Measurements from ENCODE around the gene DCTN4.
"Not testable (repeated sequence)": the region's sequence is repeated elsewhere in the genome, so short reads cannot be mapped to it uniquely, and the experiment has no call there.

DCTN4 gene

DNA sequence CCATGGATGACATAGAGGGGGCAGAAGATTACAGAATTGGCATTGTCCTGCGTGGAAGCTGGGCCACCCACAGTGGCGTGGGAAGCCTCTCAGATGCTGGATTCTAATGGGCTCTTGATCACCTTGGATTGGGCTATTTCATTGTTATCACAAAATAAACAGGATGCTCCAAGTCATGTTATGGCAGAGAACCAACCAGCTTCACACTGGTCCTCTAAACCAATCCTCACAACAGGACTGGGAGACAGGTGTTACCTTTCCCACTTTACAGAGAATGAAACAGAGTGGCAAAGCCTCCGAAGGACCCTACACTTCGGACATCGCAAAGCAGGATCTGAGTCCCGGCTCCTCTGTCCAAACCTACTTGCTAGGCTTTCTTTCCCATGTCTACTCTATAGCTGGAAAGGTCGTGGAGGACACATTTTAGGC lies 19.3 kb upstream of the DCTN4 start:
- no peak for DNase-seq

DNA sequence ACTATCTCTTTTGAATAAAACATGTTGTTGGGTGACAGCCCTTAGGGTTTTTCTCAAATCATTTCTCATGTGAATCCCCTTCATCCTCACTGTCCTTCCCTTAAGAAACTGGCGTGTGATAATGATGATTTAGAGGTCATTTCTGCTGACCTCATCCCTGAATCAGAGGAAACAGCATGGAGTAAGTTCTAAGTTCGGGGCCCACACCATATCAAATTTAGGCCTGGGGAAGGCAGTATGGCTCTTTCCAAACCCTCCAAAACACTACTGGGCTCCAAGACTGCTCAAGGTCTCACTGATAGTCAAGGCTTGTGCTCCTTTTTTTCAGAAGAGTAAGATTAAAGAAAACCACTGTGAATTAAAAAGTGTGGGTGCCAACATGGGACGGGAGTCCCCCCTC lies 18.9 kb upstream of the DCTN4 start:
- no peak for DNase-seq

DNA sequence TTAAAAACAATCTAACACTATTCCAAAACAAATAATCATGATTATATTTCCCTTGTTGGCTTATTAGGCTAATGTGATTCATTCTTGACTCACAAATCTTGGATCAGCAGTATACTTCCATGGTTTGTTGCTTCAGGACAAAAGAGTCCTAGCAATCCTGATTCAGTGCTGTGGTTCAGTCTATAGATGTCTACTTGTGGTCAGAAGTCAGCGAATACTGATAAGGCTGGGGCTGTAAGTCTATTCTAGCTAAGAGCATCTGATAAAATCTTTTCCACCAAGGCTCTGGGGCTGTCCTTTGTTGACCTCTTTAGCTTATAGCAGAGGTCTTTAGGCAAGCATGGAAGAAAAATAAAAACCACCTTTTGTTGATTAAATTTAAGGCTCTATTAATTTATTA lies 15.3 kb upstream of the DCTN4 start:
- no peak for DNase-seq

DNA sequence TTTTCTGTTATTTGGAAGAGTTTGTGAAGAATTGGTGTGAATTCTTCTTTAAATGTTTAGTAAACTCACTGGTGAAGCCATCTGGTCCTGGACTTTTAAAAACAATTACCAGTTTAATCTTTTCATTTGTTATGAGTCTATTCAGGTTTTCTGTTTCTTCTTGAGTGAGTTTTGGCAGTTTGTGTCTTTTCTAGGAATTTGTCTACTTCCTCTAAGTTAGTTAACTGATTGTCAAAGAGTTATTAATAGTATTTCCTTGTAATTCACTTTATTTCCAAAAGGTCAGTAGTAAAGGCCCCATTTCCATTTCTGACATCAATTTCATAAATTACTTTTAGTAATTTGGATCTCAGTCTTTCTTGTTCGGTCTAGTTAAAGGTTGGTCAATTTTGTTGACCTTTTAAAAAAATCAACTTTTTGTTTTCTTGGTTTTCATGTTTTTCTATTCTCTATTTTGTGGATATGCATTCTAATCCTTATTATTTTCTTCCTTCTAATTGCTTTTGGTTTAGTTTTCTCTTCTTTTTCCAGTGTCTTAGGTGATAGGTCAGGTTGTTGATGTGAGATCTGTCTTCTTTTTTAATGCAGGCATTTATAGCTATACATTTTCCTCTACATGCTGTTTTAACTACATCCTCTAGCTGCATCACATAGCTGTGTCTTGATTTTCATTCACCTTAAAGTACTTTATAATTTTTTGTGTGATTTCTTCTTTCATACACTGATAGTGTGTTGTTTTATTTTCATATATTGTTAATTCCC lies 12.4 kb upstream of the DCTN4 start:
- no peak for DNase-seq

DNA sequence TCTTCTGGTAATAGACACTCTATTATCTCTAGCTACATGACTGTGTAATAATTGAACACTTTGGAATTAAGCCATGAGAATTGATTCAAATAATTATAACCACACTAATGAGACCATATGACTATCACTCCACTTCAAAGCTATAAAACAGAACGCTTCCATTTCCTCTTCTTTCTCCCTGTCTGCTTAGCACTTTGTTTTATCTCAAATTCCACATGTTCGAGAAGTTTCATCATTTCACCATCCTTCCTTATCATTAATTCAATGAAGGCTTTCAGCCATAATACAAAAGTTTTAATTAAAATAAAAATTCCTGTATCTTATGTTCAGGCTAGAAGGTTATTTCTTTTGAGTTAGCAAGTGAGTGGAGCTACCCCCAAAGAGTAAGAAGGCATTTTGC lies 7.4 kb upstream of the DCTN4 start:
- no peak for DNase-seq

DNA sequence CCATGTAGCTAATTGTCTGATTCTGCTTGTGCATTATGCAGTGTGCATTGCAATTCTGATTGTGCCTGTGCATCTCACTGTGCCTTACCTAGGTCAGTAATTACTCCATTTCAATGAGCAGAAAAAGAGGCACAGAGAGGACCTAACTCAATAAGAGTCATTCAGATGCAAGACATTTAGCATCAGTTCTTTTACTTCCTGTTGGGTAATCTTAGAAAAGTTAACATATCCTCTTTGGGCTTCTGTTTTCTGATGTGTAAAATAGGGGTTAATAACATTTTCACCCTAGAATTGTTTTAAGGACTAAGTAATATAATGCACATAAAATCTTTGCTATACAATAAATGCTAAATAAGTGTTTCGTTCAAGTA lies 7.0 kb upstream of the DCTN4 start:
- no peak for DNase-seq

DNA sequence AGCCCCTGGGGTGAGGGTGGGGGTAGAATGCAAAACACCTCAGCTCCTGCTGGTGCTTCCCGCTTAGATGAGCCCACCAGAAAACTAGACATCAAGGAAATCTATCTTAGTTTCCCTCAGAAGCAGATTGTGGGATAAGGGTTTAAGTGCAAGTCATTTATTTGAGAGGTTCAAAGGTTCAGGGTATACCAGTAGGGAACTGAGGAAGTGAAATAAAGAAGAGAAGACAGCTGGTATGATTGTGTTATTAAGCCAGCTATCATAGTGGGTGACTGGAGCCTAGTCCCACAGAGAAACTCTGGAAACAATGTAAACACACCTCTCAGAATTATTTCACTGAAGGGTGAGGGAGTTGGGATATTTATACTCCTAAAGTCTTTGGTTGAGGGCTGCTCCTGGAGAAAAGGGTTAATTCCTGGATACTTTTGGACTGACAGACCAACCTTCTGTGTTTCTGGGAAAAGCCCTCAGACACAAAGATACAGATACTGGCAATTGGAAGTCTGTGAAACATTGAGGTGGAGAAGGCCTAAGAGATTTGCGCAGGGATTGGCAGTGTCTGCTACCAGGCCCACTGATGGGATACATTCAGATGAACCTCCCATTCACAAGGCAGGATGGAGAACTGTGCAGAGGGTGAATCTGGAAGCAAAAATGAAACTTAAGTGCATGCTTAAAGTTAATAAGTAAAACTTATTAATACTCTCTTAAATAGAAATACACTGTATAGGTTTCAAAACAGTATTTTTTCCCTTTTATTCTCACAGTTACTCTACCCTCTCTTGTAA lies 6.4 kb upstream of the DCTN4 start:
- no peak for DNase-seq

DNA sequence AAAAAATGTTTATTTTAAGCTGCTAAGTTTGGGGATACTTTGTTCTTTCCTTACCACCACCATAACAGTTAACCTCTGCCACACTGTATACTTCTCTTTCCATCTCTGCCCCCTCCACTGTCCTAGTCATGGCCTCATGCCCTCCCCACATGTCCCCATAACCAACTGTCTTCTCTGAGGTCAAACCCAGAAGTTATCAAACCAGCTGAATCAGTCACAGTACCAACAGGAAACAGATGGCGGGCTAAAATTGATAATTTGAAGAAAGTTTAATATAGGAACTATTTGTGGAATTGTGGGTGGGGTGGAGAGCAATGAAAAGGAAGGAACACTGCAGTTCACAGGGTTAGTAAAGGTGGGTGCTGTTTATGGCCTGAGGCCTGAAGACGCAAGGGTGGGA lies 5.7 kb upstream of the DCTN4 start:
- DNase-seq: no peak

DNA sequence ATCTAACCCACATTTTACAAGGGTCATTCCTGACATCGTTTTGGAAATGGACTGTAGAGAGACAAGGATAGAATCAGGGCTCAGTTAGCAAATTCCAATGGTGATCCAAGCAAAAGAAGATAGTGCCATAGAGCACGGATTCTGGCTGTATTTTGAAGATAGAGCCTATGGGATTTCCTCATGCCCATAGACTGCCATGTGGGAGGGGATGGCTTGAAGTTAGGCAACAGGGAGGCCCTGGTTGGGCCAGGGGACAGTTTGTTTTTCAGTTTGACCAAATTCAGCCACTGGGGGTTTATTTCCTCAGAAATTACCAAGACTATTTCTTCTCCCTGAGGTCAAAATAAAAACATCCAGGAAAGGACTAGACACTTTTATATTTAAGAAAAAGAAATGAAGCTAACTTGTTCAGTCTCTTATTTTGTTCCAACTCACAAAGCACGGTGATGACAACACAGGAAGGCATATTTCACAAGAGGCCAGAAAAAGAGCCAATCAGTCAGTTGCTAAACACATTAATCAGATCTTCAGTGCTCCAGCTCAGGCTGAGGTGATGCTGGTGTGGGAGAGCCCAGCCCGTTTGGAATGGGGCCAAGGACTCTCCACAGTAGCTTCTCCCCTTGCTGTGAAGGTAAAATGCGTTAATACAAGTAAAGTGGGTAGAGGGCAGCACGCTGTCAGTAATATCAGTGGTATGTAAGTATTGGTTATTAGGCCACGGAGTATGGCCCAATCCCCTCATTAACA lies 4.4 kb upstream of the DCTN4 start:
- DNase-seq: no peak

DNA sequence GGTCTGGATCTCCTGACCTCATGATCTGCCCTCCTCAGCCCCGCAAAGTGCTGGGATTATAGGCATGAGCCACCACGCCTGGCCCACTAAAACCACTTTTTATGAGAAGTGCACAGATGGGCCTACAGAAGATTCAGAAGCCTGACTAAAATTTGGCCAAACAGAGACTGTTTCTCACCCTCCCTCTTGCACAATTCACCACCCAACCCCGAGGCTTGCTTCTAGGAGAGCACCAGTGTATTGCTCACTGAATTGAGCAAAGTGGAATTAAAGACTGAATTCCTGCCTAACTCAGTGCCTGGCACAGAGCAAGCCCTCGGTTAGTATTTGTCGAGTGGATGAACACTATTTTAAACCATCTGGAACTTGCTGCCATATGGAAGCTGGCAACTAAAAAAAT lies 3.4 kb upstream of the DCTN4 start:
- DNase-seq: no peak

DNA sequence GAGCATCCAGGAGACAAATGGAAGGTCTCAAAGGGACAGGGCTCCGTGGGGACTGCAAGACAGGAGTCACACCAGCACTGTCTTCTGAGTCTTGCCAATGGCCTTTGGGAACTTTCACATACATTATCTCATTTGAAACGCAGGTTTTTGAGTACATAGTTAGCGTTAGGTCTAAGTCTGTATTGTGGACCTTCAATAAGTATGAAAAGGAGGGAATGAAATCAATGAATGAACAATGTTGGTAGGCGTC lies 442 bp upstream of the DCTN4 start:
- no peak for DNase-seq

DNA sequence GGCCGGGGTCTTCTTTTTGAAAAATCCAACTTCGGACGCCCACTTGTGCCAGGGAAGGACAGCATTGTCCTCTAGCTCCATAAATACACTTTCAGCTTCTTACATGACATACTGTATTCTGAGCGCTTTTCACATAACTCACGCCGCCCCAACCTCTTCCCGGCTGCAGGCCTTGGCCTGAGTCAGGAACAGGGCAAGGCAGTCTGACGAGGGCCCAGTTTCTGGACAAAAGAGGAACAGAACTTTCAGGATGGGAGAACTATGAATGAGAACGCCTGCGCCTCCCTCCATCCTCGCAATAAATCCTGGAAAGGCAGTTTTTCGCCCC lies 650 bp downstream of the DCTN4 start:
- no peak for DNase-seq

DNA sequence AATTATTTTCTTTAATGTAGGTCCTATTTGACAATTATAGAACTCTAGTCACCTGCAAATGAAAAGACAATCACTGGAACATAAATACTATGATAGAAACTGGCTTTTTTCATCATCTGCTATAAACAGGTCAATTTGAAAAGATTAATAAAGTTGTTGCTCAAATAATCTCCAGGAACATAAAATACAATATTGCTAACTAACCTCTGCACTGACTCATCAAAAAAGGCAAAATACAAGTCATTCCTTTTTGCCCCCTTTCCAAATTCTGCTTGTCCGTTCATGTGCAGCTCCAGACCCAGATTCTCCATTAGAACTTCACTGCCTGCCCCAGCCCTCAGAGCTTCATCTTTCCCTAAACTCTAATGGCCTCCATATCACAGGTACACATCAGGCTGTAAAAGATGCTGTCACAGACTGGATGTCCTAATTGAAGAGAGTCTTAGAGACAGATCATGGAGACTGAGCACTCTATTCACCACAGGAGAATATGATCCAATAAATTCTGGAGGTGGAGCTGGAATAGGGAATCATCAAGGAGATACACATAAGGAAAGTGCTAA lies 1.6 kb downstream of the DCTN4 start:
- DNase-seq: no peak

DNA sequence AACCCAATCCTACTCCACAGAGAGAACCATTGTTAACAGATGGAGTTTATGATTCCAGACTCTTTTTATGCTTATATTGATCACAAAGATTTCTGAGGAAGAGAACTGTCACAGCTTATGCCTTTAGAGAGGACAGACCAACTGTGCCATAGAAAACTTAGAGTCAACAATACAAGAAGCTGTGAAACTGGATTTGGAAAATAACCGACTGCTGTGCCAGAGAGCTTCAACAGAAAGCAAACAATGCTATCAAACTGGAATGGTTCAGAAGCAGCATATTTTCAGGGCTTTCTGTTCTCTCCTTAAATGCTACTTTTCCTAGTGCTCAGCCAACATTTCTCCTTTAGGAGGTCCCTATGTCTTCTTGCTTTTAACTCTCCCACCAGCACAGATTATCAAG lies 5.0 kb downstream of the DCTN4 start:
- DNase-seq: no peak

DNA sequence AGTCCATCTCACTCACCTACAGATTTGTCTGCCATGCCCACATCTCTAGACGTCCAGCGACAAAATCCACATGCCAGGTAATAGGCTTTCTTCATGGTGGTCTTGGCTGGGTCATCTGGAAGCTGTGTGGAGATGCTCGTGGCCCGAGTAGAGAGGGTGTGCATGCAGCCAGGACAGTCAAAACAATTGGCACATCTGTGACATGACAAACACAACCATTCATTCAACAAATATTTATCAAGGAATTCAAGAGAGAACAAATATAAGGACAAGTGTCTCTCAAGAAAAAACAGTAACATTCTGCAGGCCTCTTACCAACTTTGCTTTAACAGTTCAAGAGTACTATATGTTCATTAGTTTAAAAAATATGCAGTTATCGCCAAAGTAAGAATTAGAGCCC lies 5.4 kb downstream of the DCTN4 start:
- DNase-seq: no peak

DNA sequence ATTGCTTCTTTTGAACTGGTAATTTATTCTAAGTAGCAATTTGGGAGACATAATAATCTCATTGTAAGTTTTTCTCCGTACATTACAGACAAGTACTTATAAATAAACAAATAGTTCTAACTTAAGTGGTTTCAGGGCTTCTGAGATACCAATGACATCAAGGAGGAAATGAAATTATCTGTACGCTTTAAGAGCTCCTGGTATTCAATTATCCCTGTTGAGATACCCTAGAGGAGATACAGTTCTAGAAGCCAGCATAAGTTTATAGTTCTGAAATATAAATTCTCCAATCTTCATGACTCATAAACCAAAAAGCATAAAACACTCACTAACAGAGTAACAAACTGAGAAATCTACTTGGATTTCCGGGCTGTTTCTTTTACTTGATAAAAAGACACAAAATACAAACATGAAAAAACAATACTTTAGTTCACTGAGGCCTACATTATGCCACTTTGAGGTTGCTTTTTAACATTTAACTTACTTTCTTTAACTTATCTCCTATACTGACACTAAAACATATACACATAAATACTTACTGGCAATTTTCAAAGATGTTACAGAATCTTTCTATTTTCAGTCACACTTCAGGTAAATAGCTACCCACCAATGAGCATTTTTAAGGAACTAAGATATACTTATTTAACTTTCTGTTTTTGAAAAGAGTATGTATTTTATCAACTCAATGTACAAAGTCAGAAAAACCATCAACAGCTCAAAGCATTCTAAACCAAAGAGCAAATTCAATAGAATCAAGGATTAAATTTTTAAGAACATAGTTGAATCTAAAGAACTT lies 7.5 kb downstream of the DCTN4 start:
- DNase-seq: no peak

DNA sequence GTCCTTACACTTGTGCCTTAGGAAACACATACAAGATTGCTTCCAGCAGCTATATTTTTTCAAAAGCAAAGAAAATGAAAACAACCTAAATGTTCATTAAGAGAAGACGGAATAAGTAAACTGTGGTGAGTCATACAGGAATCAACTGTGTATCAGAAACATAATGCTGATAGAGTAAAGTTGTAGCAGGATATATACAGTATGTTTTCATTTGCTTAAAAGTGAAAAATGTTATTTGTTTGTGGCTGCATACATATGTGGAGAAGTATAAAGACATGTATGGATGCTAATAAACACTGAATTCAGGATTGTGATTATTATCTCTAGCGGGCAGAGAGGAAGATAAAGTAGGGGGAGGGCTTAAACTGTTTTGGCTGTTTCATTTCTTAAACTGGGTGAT lies 8.3 kb downstream of the DCTN4 start:
- DNase-seq: no peak

DNA sequence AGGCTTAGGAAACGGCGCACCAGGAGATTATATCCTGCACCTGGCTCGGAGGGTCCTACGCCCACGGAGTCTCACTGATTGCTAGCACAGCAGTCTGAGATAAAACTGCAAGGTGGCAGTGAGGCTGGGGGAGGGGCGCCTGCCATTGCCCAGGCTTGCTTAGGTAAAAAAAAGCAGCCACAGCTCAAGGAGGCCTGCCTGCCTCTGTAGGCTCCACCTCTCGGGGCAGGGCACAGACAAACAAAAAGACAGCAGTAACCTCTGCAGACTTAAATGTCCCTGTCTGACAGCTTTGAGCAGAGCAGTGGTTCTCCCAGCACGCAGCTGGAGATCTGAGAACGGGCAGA lies 15.7 kb downstream of the DCTN4 start:
- DNase-seq: not testable (repeated sequence)

DNA sequence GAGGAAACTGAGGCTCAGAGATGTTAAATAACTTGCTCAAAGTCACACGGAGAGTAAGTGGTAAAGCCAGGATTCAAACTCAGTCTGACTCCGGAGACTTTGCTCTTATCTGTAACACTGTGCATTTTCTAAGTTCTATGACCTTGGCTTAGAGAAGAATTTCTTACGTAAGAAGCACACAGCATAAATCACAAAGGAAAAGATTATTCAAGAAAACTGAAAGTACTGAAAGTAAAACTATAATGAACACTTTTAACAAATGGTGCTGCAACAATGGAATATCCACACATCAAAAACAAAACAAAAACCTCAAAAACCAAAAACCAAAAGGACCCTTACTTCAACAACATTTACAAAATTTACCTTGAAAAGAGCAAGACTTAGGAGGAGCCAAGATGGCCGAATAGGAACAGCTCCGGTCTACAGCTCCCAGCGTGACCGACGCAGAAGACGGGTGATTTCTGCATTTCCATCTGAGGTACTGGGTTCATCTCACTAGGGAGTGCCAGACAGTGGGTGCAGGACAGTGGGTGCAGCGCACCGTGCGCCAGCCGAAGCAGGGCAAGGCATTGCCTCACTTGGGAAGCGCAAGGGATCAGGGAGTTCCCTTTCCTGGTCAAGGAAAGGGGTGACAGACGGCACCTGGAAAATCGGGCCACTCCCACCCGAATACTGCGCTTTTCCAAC lies 16.2 kb downstream of the DCTN4 start:
- not testable (repeated sequence) for DNase-seq

DNA sequence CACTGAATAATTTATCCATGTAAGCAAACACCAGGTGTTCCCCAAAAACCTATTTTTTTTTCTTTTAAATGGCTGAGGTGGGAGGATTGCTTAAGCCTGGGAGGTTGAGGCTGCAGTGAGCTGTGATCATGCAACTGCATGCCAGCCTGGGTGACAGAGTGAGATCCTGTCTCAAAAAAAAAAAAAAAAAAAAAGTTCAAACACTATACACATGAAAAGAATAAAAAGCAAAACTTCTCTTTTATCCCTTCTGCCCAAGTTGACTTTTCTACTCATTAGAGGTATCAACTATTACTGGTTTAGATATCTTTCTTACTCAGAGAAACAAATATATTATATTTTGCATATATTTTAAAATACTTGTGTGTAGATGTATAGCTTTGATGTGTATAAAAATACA lies 17.8 kb downstream of the DCTN4 start:
- DNase-seq: no peak

DNA sequence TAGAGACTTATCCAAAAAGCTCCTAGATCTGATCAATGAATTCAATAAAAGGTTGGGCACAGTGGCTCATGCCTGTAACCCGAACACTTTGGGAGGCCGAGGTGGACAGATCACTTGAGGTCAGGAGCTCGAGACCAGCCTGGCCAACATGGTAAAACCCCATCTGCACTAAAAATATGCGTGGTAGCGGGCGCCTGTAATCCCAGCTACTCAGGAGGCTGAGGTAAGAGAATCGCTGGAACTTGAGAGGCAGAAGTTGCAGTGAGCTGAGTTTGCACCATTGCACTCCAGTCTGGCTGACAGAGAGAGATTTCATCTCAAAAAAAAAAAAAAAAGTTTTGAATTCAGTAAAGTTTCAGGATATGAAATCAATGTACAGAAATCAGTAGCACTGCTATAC lies 20.0 kb downstream of the DCTN4 start:
- DNase-seq: no peak

DNA sequence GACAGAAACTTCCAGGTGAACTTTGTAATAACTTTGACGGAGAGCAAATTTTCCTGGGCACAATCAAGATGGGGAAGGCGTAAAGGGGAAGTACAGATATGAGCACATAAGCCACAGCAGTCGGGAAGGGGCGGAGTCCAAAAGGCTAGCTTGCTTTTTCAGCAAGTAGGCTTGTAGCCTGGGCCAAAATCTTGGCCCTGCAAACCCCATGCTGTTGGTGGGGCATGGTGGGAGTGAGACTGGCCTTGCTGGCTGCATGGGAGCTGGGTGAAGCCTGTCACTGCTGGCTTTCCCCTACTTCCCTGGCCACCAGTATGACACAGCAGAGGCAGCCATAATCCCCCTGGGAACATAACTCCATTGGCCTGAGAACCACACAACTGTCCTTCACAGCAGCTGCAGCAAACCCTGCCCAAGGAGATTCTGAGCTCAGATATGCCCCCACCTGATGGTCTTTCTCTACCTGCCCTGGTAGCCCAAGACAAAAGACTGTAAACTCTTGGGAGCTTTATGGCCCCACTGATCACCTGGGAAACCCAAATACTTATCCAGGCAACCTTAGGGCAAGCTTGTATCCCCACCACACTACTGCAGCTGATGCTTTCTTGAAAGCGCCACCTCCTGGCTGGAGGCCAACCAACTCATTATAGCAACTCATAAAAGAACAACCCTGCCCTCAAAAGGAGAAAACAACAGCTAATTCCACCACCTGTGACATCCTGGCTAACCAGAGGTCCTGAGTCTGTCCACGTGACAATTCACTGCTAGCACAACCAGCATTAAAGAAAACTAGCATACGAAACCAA lies 24.0 kb downstream of the DCTN4 start:
- peak; percentile 26 for DNase-seq

All from activated CD4-positive, CD25-positive, alpha-beta regulatory T cell treated with anti-CD3 and anti-CD28 coated beads, Interleukin-2, amount 50 U/mL, for 72 hours (primary cell).